Skeletal muscle cell (primary cell): ENCODE data around the gene CLEC17A.
"Not testable (repeated sequence)": the region's sequence is repeated elsewhere in the genome, so short reads cannot be mapped to it uniquely, and the experiment has no call there.

Source experiments
- DNase-seq: peaks from one replicate; pipeline ENCODE4 v3.0.0-alpha.2; 2010; ENCODE audit warnings: low read depth
- H3K4me3 ChIP-seq: 2 replicates; pipeline ENCODE4 v1.5.1; 2011; ENCODE audit warnings: low read depth, mild to moderate bottlenecking, control low read depth, low read length, moderate library complexity

The CLEC17A gene, protein sequence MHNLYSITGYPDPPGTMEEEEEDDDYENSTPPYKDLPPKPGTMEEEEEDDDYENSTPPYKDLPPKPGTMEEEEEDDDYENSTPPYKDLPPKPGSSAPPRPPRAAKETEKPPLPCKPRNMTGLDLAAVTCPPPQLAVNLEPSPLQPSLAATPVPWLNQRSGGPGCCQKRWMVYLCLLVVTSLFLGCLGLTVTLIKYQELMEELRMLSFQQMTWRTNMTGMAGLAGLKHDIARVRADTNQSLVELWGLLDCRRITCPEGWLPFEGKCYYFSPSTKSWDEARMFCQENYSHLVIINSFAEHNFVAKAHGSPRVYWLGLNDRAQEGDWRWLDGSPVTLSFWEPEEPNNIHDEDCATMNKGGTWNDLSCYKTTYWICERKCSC

DNA sequence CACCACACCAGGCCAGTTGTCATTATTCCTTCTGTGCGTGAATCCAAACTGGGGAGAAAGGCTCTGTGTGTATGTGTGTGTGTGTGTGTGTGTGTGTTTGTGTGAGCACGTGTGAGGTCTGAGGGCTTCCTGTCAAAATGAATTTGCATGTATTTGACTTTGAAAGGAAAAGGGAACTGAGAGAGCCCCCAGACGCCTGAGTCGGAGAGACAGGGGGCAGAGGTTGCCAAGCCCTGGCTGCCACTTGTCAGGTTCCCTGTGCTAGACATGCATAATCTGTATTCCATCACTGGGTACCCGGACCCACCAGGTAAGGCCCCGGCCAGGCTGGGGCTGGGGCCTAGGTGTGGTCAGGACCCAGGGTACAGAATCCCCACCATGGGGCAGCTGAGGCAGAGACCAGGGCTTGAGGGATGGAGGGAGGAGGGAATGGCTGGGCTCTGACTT, at the start of gene CLEC17A:
Gene CLEC17A, plus strand, starts transcription at position 191 of the 447 bp plus-strand sequence. Its CDS starts 77 bp downstream, at position 268.
- H3K4me3 ChIP-seq = no peak within 1 kb of the TSS
- no peak for DNase-seq

DNA sequence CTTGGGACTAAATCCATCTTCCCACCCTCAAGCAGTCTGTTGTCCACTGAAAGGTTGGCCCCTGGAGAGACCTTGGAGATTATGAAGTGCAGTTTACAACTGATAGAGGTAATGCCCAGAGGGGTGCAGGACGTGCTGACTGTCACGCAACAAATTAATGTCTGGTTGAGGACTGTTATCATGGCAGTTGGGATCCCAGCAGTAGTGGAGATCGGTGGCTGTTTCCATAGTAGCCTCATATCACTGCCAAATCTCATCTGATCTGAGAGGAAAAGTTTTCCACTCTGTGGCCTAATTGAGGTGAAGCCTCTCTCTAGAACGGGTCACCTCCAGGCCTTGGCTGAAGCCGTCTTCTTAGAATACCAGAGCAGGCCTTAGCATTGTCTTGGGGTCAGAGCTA, 49.4 kb upstream of the CLEC17A start:
- no peak for DNase-seq
- H3K4me3 ChIP-seq = no peak overlapping the region

DNA sequence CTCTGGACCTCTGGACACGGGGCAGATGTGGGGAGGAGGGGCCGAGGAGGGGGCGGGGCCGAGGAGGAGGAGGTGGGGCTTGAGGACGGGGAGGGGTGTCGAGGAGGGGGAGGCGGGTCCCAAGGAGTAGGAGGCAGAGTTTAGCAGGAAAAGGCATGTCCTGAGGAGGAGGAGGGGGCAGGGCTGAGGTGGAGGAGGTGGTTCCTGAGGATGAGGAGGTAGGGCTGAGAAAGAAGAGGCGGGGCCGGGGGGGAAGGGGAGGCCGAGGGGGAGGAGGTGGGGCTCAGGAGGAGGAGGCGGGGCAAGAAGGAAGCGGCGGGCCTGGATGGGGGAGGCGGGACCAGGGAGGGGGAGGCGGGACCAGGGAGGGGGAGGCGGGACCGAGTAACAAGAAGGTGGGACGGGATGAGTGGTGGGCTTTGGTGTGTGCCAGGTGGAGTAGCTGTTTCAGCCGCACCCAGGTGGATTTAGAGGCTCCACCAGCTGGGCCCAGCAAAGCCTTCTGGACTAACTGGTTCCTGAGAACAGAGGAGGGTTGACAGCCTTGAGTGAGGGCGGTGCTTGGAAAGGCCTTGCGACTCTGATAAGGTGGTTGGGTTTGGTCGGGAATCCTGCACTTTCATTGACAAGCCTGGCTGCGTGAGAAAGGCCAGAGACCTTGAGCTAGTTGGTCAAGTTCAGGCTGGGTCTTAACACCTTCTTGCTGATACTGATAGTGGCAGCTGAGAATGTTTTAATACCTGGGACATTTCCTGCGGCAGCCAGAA, 45.8 kb upstream of the CLEC17A start:
- no peak overlapping the region for H3K4me3 ChIP-seq
- DNase-seq = no peak

DNA sequence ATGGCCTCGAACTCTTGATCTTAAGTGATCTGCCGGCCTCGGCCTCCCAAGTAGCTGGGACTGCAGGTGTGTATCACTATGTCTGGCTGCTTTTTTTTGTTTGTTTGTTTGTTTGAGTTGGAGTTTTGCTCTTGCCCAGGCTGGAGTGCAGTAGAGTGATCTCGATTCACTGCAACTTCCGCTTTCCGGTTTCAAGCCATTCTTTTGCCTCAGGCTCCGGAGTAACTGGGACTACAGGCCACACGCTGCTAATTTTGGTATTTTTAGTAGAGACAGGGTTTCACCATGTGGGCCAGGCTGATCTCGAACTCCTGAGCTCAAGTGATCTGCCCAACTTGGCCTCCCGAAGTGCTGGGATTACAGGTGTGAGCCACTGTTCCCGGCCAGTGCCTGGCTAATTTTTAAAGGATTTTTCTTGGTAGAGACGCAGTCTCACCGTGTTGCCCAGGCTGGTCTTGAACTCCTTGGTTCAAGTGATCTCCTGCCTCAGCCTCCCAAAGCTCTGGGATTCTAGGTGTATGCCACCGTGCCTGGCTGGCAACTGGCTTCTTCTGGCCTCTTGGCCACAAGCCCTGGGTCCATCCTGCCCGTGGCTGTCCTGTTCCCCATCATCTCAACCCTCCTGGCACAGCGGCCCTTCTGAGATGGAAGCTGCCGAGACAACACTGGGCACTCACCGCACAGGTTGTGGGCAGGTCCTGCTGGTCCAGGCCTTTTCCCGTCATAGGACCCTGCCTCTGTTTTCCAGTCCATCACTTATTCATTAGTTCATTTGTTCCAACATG, 42.0 kb upstream of the CLEC17A start:
- H3K4me3 ChIP-seq = no peak overlapping the region
- no peak for DNase-seq

DNA sequence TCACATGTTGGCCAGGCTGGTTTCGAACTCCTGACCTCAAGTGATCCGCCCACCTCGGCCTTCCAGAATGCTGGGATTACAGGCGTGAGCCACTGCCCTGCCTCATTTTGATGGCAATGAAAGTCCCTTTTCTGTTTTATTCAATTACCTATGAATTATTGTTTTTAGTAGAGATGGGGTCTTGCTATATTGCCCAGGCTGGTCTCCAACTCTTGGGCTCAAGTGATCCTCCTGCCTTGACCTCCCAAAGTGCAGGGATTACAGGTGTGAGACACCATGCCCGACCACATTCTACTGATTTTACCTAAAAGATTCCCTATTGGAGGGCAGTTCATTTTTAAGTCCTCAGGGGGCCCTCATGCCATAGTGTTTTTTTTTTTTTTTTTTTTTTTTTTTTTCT, 40.9 kb upstream of the CLEC17A start:
- not testable (repeated sequence) for DNase-seq, H3K4me3 ChIP-seq

DNA sequence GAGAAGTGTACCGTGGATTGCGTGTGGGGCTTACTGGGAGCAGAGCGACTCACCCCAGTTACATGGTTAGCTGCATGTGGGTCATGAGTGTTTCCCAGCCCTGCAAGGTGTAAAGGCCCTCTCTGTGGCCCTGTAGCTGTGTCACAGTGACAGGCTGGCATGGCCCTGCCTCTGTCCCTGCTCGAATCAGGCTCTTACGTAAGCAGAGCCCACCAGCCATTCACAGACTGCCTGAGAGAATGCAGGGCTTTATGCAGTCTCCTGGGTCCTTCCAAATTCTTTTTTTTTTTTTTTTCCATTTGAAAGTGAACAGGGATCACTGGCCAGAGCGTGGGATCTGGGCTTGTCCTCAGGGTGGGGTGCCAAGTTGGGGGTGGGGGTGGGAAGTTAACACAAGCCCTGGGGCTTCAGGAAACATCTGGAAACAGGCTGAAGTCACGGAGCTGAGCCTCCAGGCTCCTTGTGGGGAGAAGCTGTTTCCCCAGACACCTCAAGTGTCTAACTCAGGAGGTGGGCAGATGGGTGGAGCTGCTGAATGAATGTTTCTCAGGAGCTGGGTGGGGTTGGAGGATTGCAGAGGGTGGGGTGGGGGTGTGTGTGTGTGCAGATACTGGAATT, 40.1 kb upstream of the CLEC17A start:
- H3K4me3 ChIP-seq = no peak overlapping the region
- no peak for DNase-seq

DNA sequence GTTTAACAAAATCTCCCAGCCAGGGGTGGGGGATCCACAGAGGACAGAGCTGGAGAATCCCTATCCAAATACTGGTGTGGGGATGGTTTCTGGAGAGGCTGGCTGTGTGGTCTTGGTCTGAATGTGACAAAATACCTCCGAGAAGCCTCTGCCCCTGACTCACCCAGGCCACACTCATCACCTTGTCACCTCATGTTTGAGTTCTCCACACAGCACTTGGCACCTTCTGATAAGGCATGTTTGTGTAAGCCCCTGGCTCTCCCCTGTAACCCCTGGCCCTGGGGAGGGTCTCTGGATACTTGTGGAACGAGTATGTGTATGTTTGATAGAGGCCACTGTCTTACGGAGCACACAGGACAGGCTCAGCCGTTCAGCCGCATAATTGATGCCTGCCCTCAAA, 38.8 kb upstream of the CLEC17A start:
- DNase-seq = no peak
- H3K4me3 ChIP-seq = no peak overlapping the region

DNA sequence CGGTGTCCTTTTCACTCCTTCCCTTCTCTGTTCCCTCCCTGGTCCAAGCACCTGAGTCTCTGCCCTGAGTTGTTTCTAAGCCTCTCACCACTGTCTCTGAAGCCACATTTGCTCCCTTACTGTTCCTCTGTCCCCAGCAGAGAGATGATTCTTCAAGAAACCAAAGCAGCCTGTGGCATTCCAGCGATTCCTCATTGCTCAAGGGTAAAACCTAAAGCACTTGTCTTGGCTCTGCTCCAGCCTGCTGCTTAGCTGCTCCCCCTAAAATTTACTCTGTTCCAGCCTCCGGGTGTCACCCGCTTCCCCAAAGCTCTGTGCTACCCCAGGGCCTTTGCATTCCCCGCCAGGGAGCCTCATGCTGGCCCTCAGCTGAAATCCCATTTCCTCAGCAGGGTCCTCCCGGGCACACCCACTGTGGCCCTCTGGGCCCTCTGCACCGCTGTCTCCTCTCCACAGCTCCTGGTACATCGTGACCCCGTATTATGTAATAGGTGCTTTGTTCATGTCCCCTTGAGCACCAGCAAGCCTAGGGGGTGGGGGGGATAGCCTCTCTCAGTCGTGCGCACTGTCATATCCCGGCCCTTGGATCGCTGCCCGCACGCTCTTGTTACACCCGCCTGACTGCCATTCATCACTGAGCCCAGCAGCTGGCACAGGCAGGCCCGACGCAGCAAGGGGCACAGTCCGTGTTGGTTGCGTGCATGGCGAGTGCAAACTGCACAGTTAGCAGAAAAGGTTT, 37.7 kb upstream of the CLEC17A start:
- DNase-seq = no peak
- no peak overlapping the region for H3K4me3 ChIP-seq

DNA sequence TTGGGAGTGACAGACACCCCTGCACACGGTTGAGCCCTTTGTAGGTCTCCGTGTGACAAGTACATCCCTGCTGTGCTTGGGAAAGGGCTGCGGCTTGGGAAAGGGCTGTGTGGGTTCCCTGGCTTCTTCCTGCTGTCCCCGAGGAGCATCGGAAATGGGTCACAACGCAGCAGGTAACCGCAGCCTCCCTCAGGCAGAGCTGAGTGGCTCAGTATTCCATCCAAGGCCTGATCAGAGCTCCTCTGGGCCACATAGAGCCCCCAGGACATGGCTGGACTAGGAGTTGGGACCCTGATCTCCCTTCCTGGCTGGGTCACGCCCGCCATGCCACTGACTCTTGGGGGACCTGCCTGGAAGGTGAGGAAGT, 37.2 kb upstream of the CLEC17A start:
- H3K4me3 ChIP-seq = no peak overlapping the region
- DNase-seq = no peak

DNA sequence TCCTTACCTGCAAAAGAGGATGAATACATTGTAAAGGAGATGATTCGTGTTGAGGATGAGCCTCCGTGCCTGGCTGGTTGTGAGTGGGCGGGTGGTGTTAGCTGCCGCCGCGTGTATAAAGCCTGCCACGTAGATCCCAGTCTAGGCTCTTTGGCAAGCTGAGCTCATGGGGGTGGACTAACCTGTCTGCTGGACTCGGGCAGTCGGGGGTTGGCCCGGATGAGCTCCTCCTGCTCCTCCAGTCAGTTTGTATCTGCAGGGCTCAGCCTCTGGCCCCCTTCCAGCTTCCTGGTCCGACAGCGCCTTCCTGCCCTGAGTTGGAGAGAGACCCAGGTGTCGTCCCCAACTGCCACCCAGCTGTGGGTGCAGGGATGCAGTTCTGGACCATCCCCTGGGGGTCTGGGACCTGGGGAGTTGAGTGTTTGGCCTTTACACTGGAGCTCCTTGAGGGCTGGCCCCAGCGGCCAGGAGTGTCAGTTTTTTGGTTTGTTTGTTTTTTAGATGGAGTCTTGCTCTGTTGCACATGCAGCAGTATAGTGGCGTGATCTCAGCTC, 32.6 kb upstream of the CLEC17A start:
- no peak overlapping the region for H3K4me3 ChIP-seq
- DNase-seq = no peak

DNA sequence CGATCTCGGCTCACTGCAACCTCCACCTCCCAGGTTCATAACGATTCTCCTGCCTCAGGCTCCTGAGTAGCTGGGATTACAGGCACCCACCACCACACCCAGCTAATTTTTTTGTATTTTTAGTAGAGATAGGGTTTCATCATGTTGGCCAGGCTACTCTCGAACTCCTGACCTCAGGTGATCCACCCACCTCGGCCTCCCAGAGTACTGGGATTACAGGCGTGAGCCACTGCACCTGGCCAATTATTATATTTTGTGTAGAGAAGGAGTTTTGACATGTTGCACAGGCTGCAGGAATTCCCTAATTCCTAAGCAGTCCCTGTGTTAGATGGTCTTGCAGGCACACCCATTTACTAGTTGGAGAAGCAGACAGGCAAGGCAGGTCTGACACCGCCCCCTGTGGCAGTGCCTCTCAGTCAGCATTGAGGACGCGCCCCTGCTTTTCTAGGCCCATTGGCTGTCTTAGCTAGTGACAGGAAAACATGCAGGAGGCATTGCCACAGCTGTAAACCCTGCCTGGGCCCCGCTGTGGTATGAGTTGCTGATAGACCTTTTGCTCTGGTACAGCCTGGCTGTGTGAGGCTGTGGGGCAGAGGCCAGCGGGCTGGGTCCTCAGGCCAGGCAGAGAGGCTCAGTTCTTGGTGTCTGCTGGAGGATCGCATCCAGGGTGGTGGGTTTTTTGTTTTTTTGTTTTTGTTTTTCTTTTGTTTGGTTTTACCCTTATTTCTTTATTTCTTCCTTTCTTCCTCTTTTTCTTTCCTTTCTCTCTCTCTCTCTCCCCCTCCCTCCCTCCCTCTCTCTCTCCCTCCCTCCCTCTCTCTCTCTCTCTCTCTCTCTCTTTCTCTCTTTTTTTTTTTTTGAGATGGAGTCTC, 31.5 kb upstream of the CLEC17A start:
- not testable (repeated sequence) for H3K4me3 ChIP-seq, DNase-seq

DNA sequence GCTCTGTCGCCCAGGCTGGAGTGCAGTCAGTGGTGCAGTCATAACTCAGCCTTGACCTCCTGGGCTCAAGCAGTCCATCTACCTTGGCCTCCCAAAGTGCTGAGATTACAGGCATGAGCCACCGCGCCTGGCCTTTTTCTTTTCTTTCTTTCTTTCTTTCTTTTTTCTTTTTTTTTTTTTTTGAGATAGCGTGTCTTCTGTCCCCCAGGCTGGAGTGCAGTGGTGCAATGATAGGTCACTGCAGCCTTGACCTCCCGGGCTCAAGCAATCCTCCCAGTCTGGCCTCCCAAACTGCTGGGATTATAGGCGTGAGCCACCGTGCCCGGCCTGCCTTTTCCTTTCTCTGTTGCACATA, 30.9 kb upstream of the CLEC17A start:
- DNase-seq, H3K4me3 ChIP-seq: not testable (repeated sequence)

DNA sequence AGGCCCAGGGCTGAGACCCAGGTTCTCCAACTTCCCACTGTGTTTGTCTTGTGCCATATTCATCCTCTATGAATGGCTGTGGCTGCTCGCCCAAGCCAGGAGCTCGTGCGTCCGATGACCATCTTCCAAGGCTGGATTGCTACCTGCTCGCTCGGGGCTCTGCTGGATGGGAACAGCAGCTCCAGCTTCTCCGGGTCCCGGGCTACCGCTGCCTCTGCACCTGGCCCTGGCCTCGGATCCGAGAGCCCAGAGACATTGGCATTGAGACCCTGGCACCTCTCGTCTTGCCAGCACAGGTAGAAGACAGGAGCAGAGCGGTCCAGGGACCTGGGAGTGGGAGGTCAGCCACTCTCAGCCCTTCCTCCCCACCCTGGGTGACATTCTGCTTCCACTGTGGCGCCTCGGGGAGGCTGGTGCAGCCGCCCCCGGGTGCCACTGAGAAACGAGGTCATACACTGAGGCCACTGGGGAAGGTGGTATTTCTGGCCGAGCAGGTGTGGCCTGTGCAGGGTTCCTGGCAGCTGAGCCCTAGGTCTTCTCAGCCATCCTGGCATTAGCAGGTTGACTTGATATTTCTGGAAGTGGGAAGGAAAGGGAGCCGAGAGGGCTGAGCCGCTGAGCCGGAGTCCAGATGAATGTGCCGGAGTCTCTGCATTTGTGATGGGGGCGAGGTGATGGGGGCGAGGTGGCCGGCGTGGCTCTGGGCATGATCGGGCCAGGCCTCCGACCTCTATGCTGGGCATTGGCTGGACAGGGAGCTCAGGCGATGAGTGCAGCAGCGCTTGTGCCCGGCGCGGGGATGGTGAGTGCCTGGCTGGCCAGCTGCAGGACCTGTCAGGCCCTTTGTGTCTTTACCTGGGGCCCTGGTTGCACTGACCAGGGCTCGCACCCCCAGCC, 29.6 kb upstream of the CLEC17A start:
- H3K4me3 ChIP-seq = no peak overlapping the region
- DNase-seq = no peak

DNA sequence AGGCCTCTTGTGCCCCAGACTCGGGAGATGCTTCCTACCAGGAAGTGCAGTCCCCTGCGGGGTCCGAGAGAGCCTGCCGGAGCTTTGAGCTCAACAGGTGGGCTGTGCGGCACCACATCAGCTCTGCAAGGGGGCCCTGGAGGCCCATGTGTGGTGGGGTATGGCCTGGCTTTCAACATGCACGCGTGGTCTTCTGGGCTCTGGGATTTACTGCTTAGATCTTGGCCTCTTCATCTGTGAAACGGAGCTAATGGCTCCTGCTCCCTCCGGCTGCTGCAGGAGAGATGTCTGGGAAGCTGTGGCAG, 29.0 kb upstream of the CLEC17A start:
- DNase-seq = no peak

DNA sequence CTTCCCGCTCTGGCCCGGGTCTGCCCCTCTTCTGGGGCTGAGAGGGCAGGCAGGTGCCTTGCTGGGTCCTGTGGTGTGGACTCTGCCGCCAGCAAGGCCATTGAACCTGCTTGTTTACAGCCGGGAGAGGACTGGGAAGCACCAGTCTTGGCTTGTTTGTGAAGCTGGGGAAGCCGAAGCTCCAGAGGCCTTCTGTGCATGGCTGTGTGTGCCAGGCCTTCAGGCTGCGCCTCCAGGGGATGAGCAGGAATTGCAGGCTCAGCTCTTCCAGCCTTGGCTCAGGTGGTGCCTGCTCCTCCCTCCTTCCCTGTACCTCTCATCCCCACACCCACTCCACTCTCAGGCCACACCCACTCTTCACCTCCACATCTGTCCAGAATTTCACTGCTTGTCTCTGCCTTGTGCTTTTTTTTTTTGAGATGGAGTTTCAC, 28.5 kb upstream of the CLEC17A start:
- DNase-seq = no peak

More for the DNA sequence above, 29.0 kb upstream of the CLEC17A start:
- no peak overlapping the region for H3K4me3 ChIP-seq

DNA sequence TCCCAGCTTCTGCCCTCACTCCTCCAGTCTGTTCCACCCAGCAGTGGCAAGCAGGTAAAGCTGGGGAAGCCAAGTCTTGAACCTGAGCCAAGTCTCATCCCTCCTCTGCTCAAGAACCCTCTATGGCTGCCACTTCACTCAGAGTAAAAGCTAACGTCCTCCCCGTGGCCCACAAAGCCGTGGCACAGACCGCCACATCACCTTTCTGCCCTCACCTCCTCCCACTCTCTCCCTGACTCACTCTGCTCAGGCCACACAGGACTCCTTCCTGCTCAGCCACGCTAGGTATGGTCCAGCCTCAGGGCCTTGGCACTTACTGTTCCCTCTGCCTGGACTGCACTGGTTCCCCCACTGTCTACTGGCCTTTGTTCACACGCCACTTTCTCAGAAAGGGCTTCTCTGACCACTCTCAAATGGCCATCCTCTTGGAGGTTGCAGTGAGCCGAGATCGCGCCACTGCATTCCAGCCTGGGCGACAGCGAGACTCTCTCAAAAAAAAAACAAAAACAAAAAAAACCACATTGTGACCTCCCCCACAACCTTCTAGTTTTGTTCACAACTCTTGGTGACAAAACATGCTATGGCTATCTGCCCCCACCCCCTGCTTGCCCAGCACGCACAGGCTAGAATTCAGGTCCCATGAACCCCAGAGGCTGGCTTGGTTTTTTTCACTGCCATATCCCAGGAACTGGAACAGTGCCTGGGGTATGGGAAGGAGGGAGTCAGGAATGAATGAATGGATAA, 26.8 kb upstream of the CLEC17A start:
- no peak overlapping the region for H3K4me3 ChIP-seq
- DNase-seq = no peak

More for the DNA sequence above, 28.5 kb upstream of the CLEC17A start:
- no peak overlapping the region for H3K4me3 ChIP-seq
